ENCODE results near the gene ABCA6. TPM values are rescaled to one million over a fixed set of nuclear protein-coding genes. Genes with fewer than 3 reads are reported as not detected.

Gene ABCA6
- total and polyA plus RNA-seq, 2 of the 13 experiments (the other 11 are each of a cell fraction or from before 2014, with no cell fraction given): 0.05 to 0.11 TPM

DNA sequence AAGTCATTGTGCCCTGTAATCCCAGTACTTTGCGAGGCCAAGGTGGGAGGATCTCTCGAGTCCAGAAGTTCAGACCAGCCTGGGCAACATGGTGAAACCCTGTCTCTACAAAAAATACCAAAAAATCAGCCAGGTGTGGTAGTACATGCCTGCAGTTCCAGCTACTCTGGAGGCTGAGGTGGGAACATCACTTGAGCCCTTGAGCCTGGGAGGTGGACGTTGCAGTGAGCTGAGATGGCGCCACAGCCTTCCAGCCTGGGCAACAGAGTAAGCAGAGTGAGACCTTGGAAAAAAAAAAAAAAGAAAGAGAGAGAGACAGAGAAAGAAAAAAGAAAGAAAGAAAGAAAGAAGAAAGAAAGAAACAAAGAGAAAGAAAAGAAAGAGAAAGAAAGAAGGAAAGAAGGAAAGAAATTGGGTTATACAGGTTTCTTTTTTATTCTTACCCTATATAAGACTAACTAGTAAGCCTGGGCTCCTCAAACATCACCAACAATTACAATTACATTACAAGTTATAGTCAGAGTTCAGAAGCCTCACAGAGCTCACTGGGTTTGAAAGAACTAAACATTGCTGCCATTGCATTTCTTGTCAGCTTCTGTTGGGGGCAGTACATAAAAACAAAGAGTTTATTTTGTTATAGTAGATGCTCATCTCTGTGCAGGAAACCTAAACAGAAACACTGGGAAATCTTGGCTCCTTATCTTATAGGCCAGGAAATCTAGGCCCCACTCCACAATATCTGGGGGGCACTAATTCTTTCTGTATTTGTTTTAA, 74.2 kb downstream of the ABCA6 start:
- no peak overlapping the region for H3K4me3 ChIP-seq (replicated peaks in 1 of 3; ENCODE audit: insufficient read depth in 1 of 3, low read depth in 2 of 3, low read length in 3 of 3)
- 97% methylated on average over 4 of the region's 4 CpGs for WGBS (ENCODE audit: low lambda C conversion rate)
- in situ Hi-C loops (cut with HindIII; ENCODE audit: extremely low pct_ligation_motif_present, low pct_unique_long_range_greater_than_20kb) (loop anchor here (25.0 kb wide), 1 partner anchor 280 kb away; no protein-coding TSS in a partner anchor), intact Hi-C loops (cut with micrococcal nuclease; ENCODE audit: unreplicated experiment) (no loop called here)
- H3K36me3 ChIP-seq (replicated peaks in 1 of 2; ENCODE audit: control insufficient read depth in 1 of 2, insufficient read depth in 2 of 2, low read length in 2 of 2): no peaks in the 10 kb centered on the region
- H3K9ac ChIP-seq (ENCODE audit: insufficient read depth, low read depth, low read length): no peak overlapping the region
- H4K20me1 ChIP-seq (ENCODE audit: insufficient read depth, low read length): no peaks in the 10 kb centered on the region
- FAIRE-seq: no peak
- CTCF ChIA-PET (ENCODE audit: low intra/inter-chr PET ratio, low total read pairs): no interaction called here
- BruUV-seq (replicated peaks): no TSS peak
- H3K79me2 ChIP-seq (ENCODE audit: insufficient read depth, low read length): no peaks in the 10 kb centered on the region
- H3K27me3 ChIP-seq (ENCODE audit: control insufficient read depth in 1 of 2, insufficient read depth in 2 of 2, low read length in 2 of 2): no peaks in the 10 kb centered on the region
- no peak for ATAC-seq
- DNase-seq (ENCODE audit: low spot score): no peak
- 0 out of 2 replicates have a peak, but pooled peaks have one; percentile 22 for TF ChIP-seq POGZ (CRISPR knock-in tag; IDR thresholded peaks at IDR 0.05)
- TF ChIP-seq, protein P1, sequence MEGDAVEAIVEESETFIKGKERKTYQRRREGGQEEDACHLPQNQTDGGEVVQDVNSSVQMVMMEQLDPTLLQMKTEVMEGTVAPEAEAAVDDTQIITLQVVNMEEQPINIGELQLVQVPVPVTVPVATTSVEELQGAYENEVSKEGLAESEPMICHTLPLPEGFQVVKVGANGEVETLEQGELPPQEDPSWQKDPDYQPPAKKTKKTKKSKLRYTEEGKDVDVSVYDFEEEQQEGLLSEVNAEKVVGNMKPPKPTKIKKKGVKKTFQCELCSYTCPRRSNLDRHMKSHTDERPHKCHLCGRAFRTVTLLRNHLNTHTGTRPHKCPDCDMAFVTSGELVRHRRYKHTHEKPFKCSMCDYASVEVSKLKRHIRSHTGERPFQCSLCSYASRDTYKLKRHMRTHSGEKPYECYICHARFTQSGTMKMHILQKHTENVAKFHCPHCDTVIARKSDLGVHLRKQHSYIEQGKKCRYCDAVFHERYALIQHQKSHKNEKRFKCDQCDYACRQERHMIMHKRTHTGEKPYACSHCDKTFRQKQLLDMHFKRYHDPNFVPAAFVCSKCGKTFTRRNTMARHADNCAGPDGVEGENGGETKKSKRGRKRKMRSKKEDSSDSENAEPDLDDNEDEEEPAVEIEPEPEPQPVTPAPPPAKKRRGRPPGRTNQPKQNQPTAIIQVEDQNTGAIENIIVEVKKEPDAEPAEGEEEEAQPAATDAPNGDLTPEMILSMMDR (CRISPR knock-in tag; IDR thresholded peaks at IDR 0.05): 0 out of 2 replicates have a peak, but pooled peaks have one; percentile 7
- TF ChIP-seq, protein P2, sequence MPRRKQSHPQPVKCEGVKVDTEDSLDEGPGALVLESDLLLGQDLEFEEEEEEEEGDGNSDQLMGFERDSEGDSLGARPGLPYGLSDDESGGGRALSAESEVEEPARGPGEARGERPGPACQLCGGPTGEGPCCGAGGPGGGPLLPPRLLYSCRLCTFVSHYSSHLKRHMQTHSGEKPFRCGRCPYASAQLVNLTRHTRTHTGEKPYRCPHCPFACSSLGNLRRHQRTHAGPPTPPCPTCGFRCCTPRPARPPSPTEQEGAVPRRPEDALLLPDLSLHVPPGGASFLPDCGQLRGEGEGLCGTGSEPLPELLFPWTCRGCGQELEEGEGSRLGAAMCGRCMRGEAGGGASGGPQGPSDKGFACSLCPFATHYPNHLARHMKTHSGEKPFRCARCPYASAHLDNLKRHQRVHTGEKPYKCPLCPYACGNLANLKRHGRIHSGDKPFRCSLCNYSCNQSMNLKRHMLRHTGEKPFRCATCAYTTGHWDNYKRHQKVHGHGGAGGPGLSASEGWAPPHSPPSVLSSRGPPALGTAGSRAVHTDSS (CRISPR knock-in tag; conservative IDR thresholded peaks at IDR 0.05): no peak
- 0 out of 2 replicates have a peak, but pooled peaks have one; percentile 10 for TF ChIP-seq ZMYM4 (CRISPR knock-in tag; IDR thresholded peaks at IDR 0.05)
- no peak for TF ChIP-seq MED1 (CRISPR knock-in tag; IDR thresholded peaks at IDR 0.05)
- TF ChIP-seq, protein P3, sequence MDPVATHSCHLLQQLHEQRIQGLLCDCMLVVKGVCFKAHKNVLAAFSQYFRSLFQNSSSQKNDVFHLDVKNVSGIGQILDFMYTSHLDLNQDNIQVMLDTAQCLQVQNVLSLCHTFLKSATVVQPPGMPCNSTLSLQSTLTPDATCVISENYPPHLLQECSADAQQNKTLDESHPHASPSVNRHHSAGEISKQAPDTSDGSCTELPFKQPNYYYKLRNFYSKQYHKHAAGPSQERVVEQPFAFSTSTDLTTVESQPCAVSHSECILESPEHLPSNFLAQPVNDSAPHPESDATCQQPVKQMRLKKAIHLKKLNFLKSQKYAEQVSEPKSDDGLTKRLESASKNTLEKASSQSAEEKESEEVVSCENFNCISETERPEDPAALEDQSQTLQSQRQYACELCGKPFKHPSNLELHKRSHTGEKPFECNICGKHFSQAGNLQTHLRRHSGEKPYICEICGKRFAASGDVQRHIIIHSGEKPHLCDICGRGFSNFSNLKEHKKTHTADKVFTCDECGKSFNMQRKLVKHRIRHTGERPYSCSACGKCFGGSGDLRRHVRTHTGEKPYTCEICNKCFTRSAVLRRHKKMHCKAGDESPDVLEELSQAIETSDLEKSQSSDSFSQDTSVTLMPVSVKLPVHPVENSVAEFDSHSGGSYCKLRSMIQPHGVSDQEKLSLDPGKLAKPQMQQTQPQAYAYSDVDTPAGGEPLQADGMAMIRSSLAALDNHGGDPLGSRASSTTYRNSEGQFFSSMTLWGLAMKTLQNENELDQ (CRISPR knock-in tag; IDR thresholded peaks at IDR 0.05; ENCODE audit: borderline replicate concordance): no peak
- no peak for TF ChIP-seq HES4 (CRISPR knock-in tag; IDR thresholded peaks at IDR 0.05; ENCODE audit: borderline replicate concordance)
- peak; percentile 26 for TF ChIP-seq STAG1 (CRISPR knock-in tag; IDR thresholded peaks at IDR 0.05)
- no peak for TF ChIP-seq ZNF557 (CRISPR knock-in tag; IDR thresholded peaks at IDR 0.05)
- TF ChIP-seq FOXP1 (IDR thresholded peaks at IDR 0.05): 0 out of 2 replicates have a peak, but pooled peaks have one; percentile 7
- no peak for TF ChIP-seq FOXP1 (CRISPR knock-in tag; IDR thresholded peaks at IDR 0.05)
- TF ChIP-seq TRIM24 (CRISPR knock-in tag; IDR thresholded peaks at IDR 0.05): no peak
- TF ChIP-seq ZNF180 (CRISPR knock-in tag; IDR thresholded peaks at IDR 0.05; ENCODE audit: borderline replicate concordance, low read depth): no peak
- H3K9me3 ChIP-seq (ENCODE audit: low read length): no peaks in the 10 kb centered on the region
- H3K4me2 ChIP-seq (ENCODE audit: low read depth, low read length): no peak overlapping the region
- H2AFZ ChIP-seq (ENCODE audit: low read length): no peak overlapping the region
- POLR2A ChIA-PET: no interaction called here
- peaks cover 57% of the 10 kb centered on the region for H3K4me1 ChIP-seq (ENCODE audit: insufficient read depth, low read length)
- no peak overlapping the region for H3K27ac ChIP-seq (ENCODE audit: extremely low read length, insufficient read depth, low read length)

Measured in HepG2 (cell line).